HG03558 (cell line): Measurements from ENCODE around the gene SLC12A7.

Experiments used
- ATAC-seq: cut with Tn5 transposase; IDR thresholded peaks from one replicate; pipeline ENCODE4 v1.9.1; 2021; ENCODE audit warnings: moderate number of reproducible peaks; ENCODE audit not compliant: unreplicated experiment; ENCODE audit errors: extremely low read depth

SLC12A7 gene

GRCh38 chr5:1056611-1057484 is 55.0 kb downstream of the SLC12A7 start:
- ATAC-seq = no peak

- no peak for ATAC-seq
These were observed 55.8 kb downstream of the SLC12A7 start for GRCh38 chr5:1055896-1056610.

- ATAC-seq = no peak
These were observed 56.8 kb downstream of the SLC12A7 start for GRCh38 chr5:1054799-1055775.

- no peak for ATAC-seq
These were observed 57.7 kb downstream of the SLC12A7 start for GRCh38 chr5:1054018-1054798.

- no peak for ATAC-seq
These were observed 58.4 kb downstream of the SLC12A7 start for GRCh38 chr5:1053391-1054017.

GRCh38 chr5:1052641-1053390 is 59.0 kb downstream of the SLC12A7 start:
- no peak for ATAC-seq

- ATAC-seq = no peak
These were observed 59.8 kb downstream of the SLC12A7 start for GRCh38 chr5:1052076-1052475.

- ATAC-seq = no peak
These were observed 60.5 kb downstream of the SLC12A7 start for GRCh38 chr5:1051366-1051720.

- no peak for ATAC-seq
These were observed 61.2 kb downstream of the SLC12A7 start for GRCh38 chr5:1050423-1051365.

GRCh38 chr5:1048861-1049838 is 62.7 kb downstream of the SLC12A7 start:
- ATAC-seq = no peak

- no peak for ATAC-seq
These were observed 63.6 kb downstream of the SLC12A7 start for GRCh38 chr5:1048162-1048721.

- ATAC-seq = no peak
These were observed 64.4 kb downstream of the SLC12A7 start for GRCh38 chr5:1047332-1047965.

- no peak for ATAC-seq
These were observed 65.8 kb downstream of the SLC12A7 start for GRCh38 chr5:1045960-1046560.

GRCh38 chr5:1044117-1044516 is 67.7 kb downstream of the SLC12A7 start:
- no peak for ATAC-seq

GRCh38 chr5:1043327-1043726 is 68.5 kb downstream of the SLC12A7 start:
- ATAC-seq = no peak
